GM18907 (cell line): ENCODE results near the gene PTCH1.

Experiments
- ATAC-seq: cut with Tn5 transposase; IDR thresholded peaks from one replicate; pipeline ENCODE4 v1.9.1; 2021; ENCODE audit warnings: mild to moderate bottlenecking, moderate library complexity; ENCODE audit not compliant: unreplicated experiment

Gene PTCH1

GRCh38 chr9:95516734-95517558, at the start of gene PTCH1:
PTCH1 (minus strand) TSS chr9:95516971.
- no peak for ATAC-seq

GRCh38 chr9:95565982-95566381, 49.2 kb upstream of the PTCH1 start:
- ATAC-seq: no peak

DNA sequence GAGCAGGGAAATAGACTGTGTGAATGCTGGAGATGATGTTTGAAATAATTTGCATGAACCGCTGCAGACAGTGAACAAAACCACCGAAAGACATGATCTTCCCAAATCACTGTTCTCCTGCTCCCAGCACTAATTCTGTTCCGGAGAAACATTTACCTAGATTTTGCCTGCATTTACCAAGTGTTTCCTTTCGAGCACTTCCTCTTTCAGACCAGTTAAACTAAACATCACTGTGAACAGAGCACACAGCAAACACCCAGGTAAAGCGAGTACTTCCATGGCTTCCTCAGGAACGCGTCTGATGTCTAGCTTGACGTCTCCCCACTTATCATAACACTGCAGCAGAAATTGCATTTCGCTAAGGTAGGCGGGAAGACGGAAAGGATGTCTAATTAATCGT, 45.1 kb upstream of the PTCH1 start:
- no peak for ATAC-seq

GRCh38 chr9:95557142-95557541, 40.4 kb upstream of the PTCH1 start:
- no peak for ATAC-seq

DNA sequence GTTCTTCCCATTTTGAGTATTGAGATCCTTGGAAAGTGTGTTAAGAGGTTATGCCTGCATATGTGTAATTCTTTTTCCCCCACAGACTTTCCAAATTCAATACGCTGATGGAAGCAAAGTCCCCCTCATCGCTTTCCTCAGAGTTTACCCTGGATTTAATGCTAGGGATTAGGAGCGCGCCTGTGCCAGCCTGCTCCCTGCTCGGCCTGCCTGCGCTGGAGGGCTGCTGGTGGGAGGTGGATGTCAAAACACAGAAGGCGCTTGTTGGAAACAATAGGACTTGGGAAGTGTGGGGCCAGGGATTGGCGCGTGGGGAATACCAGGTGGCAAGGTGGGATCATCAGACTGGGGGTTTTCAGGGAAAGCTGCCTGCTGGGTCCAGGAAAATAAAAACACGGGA, 39.8 kb upstream of the PTCH1 start:
- no peak for ATAC-seq

GRCh38 chr9:95552814-95553546, 36.2 kb upstream of the PTCH1 start:
- ATAC-seq: no peak

DNA sequence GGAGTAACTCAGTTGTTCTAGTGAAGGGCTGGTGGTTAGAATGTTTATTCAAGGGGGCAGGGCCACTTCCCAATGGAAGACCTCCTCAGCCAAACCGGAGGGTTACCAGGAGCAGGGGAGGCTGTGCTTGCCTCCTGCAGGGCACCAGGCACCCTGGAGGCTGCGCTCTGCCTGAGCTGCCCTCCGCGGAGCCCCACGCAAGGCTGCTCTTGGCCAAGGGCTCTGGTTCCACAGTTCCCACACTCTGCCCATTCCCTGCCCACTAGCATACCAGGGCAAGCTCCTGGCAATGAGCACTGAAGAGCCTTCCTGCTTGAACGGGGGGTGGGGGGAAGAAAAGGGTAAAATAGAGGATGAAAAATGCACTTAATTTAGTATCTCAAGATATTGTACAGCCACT, 35.5 kb upstream of the PTCH1 start:
- no peak for ATAC-seq

DNA sequence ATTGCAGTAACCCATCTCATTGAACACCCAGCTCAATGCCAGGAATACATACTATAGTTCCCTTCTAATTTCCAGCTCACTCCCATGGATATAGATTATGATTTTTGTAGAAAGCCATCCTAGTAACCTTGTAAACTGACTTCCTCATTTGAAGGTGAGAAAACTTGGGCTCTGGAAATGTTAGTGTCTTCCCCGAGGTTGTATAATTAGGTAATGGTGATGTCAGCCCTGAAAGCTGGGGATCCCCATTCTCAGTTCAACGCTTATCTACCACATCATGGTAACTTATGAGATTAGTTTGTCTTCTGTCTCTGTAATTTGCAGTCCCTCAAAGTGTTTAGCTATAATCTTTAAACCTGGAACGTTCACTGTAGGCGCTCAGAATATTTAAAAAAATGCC, 34.6 kb upstream of the PTCH1 start:
- no peak for ATAC-seq

GRCh38 chr9:95545831-95546567, 29.2 kb upstream of the PTCH1 start:
- no peak for ATAC-seq

GRCh38 chr9:95533996-95534680, 17.4 kb upstream of the PTCH1 start:
- no peak for ATAC-seq

DNA sequence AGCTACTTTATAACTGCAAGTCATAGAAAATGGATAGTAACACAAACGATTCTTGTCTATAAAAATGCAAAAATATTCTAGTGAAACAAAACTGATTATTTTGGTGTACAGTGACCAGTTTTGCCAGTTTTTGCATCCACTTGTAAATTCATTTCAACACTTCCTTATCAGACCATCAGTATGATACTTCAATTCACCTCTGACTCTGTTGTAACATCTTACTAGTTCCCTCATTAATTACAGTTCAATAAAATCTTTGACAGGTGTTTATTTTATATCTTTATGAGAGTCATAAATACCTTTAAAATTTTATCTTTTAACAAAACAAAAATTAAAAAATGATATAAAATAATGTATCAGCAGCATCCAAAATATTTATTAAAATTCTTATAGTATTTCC, 13.1 kb upstream of the PTCH1 start:
- no peak for ATAC-seq

DNA sequence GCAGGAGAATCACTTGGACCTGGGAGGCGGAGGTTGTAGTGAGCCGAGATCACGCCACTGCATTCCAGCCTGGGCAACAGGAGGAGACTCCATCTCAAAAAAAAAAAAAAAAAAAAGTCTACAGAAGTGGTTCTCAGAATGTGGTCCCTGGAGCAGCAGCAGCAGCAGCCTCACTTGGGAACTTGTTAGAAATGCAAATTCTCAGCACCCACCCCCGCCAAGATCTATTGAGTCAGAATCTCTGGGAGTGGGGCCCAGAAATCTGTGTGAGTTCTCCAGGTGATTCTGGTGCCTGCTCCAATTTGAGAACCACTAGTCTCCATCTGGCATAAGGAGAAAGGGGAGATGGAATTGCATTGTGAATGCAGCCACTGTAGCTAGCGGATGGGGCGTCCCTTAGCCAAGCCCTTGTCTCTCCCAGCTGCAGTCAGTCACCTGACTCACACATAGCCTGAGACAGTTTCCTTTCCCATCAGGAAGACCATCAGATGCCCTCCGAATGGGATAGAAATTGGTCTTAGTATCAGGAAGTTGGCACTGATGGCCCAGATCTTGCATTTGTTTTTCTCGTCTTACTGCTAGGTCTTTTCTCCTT, 12.2 kb upstream of the PTCH1 start:
- ATAC-seq: no peak

- no peak for ATAC-seq
These were observed 6.2 kb upstream of the PTCH1 start for GRCh38 chr9:95522871-95523370.

DNA sequence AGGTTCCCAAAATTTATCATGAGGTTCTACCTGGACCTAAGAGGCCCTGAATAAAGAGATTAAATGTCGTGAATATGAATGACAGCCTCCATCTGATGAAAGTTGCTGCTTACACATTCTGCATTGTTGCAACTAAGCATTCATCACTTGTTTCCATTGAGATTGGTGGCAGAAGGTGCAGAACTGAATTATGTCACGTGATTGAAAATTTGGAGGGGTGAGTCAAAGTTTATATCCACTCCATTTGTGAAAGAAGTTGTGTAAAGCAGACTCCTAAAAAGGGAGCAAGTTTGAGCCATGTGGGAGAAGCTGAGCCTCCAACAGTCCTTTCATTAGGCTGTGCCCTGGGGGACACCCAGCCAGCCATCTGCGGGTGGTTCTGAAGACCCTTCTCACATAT, 4.9 kb upstream of the PTCH1 start:
- ATAC-seq: no peak

- no peak for ATAC-seq
These were observed 1.0 kb upstream of the PTCH1 start for GRCh38 chr9:95517559-95518425.

- ATAC-seq: no peak
These were observed 494 bp downstream of the PTCH1 start for GRCh38 chr9:95516221-95516733.

DNA sequence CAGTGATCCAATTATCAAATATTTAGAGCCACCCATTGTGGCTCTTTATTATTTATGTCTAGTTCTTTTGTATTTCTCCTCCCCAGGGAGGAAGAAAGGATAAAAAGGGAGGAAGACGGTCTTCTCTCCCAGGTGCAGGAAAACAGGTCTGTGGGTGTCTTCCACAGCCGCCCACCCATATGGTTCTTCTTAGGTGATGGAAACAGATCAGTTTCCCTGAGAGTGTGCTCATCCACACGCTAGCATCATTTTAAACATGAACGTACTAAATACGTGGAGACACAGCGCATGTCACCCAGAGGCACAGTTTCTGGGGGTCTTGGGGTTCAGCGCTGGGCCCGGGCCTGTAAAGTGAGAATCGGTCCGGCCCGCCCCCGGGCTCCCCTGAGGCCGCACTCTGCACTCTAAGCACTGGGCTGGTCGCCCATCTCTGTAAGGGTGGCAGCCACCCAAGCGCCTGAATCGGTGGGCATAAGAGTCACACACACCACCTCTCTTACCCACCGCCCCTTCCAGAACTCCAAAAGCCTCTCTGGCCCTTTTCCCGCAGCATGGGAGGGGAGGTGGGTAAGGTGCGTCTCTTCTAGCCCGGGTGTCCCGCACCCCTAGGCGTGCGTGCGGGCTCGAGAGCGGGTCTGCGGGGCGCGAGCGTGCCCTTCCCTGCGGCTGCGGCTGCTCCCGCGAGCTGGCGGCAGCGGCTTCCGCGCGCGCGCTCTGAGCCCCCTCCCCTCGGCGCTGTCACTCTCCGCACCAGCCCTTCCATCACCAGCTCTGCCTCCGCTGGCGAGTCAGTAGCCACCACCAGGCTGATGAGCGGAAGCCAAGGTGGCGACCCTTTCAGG, 1.3 kb downstream of the PTCH1 start:
- no peak for ATAC-seq

GRCh38 chr9:95514342-95514741, 2.4 kb downstream of the PTCH1 start:
- no peak for ATAC-seq
